Astrocyte (in vitro differentiated cells and primary cell): ENCODE data around the gene DTNBP1.

Experiments
- EZH2 ChIP-seq: IDR thresholded peaks from 2 replicates; pipeline ENCODE4 v1.6.1; 2012; ENCODE audit warnings: mild to moderate bottlenecking, low read length, inconsistent platforms; ENCODE audit not compliant: insufficient read depth
- TF ChIP-seq, protein P1 (sequence below): IDR thresholded peaks from 2 replicates; pipeline ENCODE4 v1.5.1; 2011; ENCODE audit warnings: low read depth, mild to moderate bottlenecking, inconsistent platforms, low read length, moderate library complexity; ENCODE audit not compliant: insufficient read depth

DNA sequence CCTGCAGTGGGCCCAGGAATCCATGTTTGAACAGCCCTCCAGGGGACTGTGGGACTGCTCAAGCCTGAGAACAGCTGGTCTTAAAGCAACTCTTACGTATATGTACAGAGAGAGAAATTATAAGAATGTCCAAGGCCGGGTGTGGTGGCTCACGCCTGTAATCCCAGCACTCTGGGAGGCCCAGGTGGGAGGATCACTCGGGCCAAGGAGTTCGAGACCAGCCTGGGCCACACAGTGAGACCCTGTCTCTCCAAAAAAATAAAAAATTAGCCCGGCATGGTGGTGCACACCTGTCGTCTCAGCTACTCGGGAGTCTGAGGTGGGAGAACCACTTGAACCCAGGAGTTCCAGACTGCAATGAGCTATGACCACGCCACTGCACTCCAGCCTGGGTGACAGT lies 134.0 kb downstream of the DTNBP1 start:
- TF ChIP-seq, protein P1, sequence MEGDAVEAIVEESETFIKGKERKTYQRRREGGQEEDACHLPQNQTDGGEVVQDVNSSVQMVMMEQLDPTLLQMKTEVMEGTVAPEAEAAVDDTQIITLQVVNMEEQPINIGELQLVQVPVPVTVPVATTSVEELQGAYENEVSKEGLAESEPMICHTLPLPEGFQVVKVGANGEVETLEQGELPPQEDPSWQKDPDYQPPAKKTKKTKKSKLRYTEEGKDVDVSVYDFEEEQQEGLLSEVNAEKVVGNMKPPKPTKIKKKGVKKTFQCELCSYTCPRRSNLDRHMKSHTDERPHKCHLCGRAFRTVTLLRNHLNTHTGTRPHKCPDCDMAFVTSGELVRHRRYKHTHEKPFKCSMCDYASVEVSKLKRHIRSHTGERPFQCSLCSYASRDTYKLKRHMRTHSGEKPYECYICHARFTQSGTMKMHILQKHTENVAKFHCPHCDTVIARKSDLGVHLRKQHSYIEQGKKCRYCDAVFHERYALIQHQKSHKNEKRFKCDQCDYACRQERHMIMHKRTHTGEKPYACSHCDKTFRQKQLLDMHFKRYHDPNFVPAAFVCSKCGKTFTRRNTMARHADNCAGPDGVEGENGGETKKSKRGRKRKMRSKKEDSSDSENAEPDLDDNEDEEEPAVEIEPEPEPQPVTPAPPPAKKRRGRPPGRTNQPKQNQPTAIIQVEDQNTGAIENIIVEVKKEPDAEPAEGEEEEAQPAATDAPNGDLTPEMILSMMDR: no peak
- TF ChIP-seq EZH2: no peak
